A549 (cell line): ENCODE results near the gene WNT6. TPM values are rescaled to one million over a fixed set of nuclear protein-coding genes. Genes with fewer than 3 reads are reported as not detected.
A peak's percentile ranks its signal among the peaks of the same experiment; 100 is the strongest.

Source experiments
- ATAC-seq, 2 experiments: fragments of 200-7000 bp in 1 of 2; fragments of >200 bp in 1 of 2; cut with Nextera tagmentation in 1 of 2; cut with Tn5 transposase in 1 of 2; 3 replicates each; pipeline versions ENCODE4 v1.8.0 to v1.9.1; 2018 to 2020; ENCODE audit warnings: mild to moderate bottlenecking in 1 of 2, moderate library complexity in 1 of 2
- CTCF ChIA-PET: fragments of 300-600 bp; sonication (Branson Sonifier 250); formaldehyde crosslinking; extraction: SDS; loops from one replicate; lab custom pipeline; 2021; ENCODE audit warnings: antibody characterized with exemption, inconsistent platforms; lab: Yijun Ruan, JAX
- POLR2A ChIA-PET: fragments of 350-600 bp; formaldehyde crosslinking; extraction: SDS; loops from one replicate; lab custom pipeline; 2021; ENCODE audit warnings: antibody characterized with exemption, inconsistent platforms; lab: Yijun Ruan, JAX
- DNase-seq, 2 experiments: peaks; one replicate each; pipeline versions ENCODE4 v3.0.0 to v3.0.0-alpha.2; 2011 to 2016; ENCODE audit warnings: low read depth in 1 of 2, low spot score in 1 of 2
- FAIRE-seq: peaks from 2 replicates; lab custom pipeline; 2011; peaks lifted over from hg19 to GRCh38; lab: Jason Lieb, UNC
- H3K27ac ChIP-seq, 2 experiments: fragments of >200 bp; sonication (Bioruptor Twin); formaldehyde crosslinking; 3 replicates each; pipeline ENCODE4 v1.5.1; 2016 to 2017
- H3K4me1 ChIP-seq: fragments of >200 bp; sonication (Bioruptor Twin); formaldehyde crosslinking; 3 replicates; pipeline ENCODE4 v1.6.1; 2016
- H3K4me2 ChIP-seq: fragments of >200 bp; sonication (Bioruptor Twin); formaldehyde crosslinking; 3 replicates; pipeline ENCODE4 v1.6.1; 2016
- H3K4me3 ChIP-seq: fragments of >200 bp; sonication (Bioruptor Twin); formaldehyde crosslinking; 3 replicates; pipeline ENCODE4 v1.5.1; 2016
- H3K9me3 ChIP-seq: fragments of >200 bp; sonication (Bioruptor Twin); formaldehyde crosslinking; 3 replicates; pipeline ENCODE4 v1.6.1; 2016
- BCL3 ChIP-seq: fragments of >200 bp; sonication (Bioruptor Twin); formaldehyde crosslinking; IDR thresholded peaks from 3 replicates; pipeline ENCODE4 v1.6.1; 2016
- CHD2 ChIP-seq: fragments of 150-350 bp; IDR thresholded peaks from 2 replicates; pipeline ENCODE4 v1.6.1; 2014; ENCODE audit warnings: low read length; ENCODE audit not compliant: partially characterized antibody
- CHD4 ChIP-seq: fragments of 200-600 bp; sonication (generic); IDR thresholded peaks from 2 replicates; pipeline ENCODE4 v1.6.1; 2016; ENCODE audit warnings: antibody characterized with exemption, mild to moderate bottlenecking, borderline replicate concordance
- EHMT2 ChIP-seq: fragments of 200-600 bp; sonication (generic); IDR thresholded peaks from 2 replicates; pipeline ENCODE4 v1.6.1; 2016; ENCODE audit warnings: antibody characterized with exemption, low read depth, mild to moderate bottlenecking, moderate library complexity
- EP300 ChIP-seq, 2 experiments: fragments of >200 bp; sonication (Bioruptor Twin); formaldehyde crosslinking; IDR thresholded peaks; 2 replicates in 1 of 2; 3 replicates in 1 of 2; pipeline ENCODE4 v1.6.1; 2016 to 2017
- FOSB ChIP-seq: fragments of 250-450 bp; sonication (Bioruptor Pico); IDR thresholded peaks from 2 replicates; pipeline ENCODE4 v1.5.0; 2020; ENCODE audit warnings: mild to moderate bottlenecking, moderate library complexity
- HDAC2 ChIP-seq: fragments of 200-600 bp; sonication (generic); IDR thresholded peaks from 2 replicates; pipeline ENCODE4 v1.6.1; 2016
- HOXA7 ChIP-seq: fragments of 250-450 bp; sonication (Bioruptor Pico); IDR thresholded peaks from 2 replicates; pipeline ENCODE4 v1.5.0; 2020; ENCODE audit warnings: mild to moderate bottlenecking, moderate library complexity
- JUN ChIP-seq, 2 experiments: fragments of >200 bp; sonication (Bioruptor Twin); formaldehyde crosslinking; IDR thresholded peaks; 2 replicates in 1 of 2; 3 replicates in 1 of 2; pipeline ENCODE4 v1.6.1; 2016 to 2017
- KDM5A ChIP-seq: fragments of 200-600 bp; sonication (generic); IDR thresholded peaks from 2 replicates; pipeline ENCODE4 v1.6.1; 2016; ENCODE audit warnings: antibody characterized with exemption, mild to moderate bottlenecking
- MAX ChIP-seq: IDR thresholded peaks from 2 replicates; pipeline ENCODE4 v1.6.1; 2012
- MYC ChIP-seq: IDR thresholded peaks from 2 replicates; pipeline ENCODE4 v1.6.1; 2012; ENCODE audit warnings: mild to moderate bottlenecking, inconsistent platforms, low read length, improper control_type of control experiment, borderline replicate concordance
- NFE2L2 ChIP-seq: fragments of 150-350 bp; conservative IDR thresholded peaks from 2 replicates; pipeline ENCODE4 v1.6.1; 2014; ENCODE audit warnings: low read length
- NPAS2 ChIP-seq: fragments of 250-450 bp; sonication (Bioruptor Pico); IDR thresholded peaks from 2 replicates; pipeline ENCODE4 v1.8.0; 2022; ENCODE audit warnings: mild to moderate bottlenecking, moderate library complexity, borderline replicate concordance
- RCOR1 ChIP-seq: fragments of 150-350 bp; IDR thresholded peaks from 2 replicates; pipeline ENCODE4 v1.6.1; 2014; ENCODE audit warnings: antibody characterized with exemption, low read length, low read depth
- REST ChIP-seq: fragments of 200-600 bp; sonication (generic); IDR thresholded peaks from 2 replicates; pipeline ENCODE4 v1.6.1; 2016; ENCODE audit warnings: antibody characterized with exemption, mild to moderate bottlenecking, moderate library complexity
- RNF2 ChIP-seq: fragments of 200-600 bp; sonication (generic); IDR thresholded peaks from 2 replicates; pipeline ENCODE4 v1.6.1; 2016; ENCODE audit warnings: low read depth, mild to moderate bottlenecking, antibody characterized with exemption, moderate library complexity, borderline replicate concordance
- WGBS: methylation state at CpG from one replicate; pipeline ENCODE4 v1.1.6; 2017; ENCODE audit errors: missing lambda C conversion rate; 5-methylcytosine and 5-hydroxymethylcytosine counted together
- polyA plus RNA-seq, 4 experiments: library from polyadenylated mRNA; depleted of rRNA in 3 of 4; stranded (reverse); fragments of >200 nt; fragmentation: RNase III in 1 of 4; extraction: RNeasy Plus Mini Kit Qiagen cat#74134 plus additional on column Dnase treatment in 1 of 4; gene quantifications; 2 replicates in 3 of 4; 3 replicates in 1 of 4; pipeline ENCODE4 v1.2.3, GENCODE V29; 2011 to 2017
- TF ChIP-seq, protein P1 (sequence below): IDR thresholded peaks from 2 replicates; pipeline ENCODE4 v1.6.1; 2012; ENCODE audit warnings: low read depth, borderline replicate concordance
- TF ChIP-seq, protein P2 (sequence below): fragments of 250-450 bp; sonication (Bioruptor Pico); IDR thresholded peaks from 2 replicates; pipeline ENCODE4 v1.5.0; 2020; ENCODE audit warnings: low read depth, mild to moderate bottlenecking, moderate library complexity
- TF ChIP-seq, protein P3 (sequence below): IDR thresholded peaks from 2 replicates; pipeline ENCODE4 v1.6.1; 2012

WNT6 gene
- polyA plus RNA-seq, 2 of the 4 experiments (the other 2 are of a cell fraction), result 0.06 to 0.10 TPM

DNA sequence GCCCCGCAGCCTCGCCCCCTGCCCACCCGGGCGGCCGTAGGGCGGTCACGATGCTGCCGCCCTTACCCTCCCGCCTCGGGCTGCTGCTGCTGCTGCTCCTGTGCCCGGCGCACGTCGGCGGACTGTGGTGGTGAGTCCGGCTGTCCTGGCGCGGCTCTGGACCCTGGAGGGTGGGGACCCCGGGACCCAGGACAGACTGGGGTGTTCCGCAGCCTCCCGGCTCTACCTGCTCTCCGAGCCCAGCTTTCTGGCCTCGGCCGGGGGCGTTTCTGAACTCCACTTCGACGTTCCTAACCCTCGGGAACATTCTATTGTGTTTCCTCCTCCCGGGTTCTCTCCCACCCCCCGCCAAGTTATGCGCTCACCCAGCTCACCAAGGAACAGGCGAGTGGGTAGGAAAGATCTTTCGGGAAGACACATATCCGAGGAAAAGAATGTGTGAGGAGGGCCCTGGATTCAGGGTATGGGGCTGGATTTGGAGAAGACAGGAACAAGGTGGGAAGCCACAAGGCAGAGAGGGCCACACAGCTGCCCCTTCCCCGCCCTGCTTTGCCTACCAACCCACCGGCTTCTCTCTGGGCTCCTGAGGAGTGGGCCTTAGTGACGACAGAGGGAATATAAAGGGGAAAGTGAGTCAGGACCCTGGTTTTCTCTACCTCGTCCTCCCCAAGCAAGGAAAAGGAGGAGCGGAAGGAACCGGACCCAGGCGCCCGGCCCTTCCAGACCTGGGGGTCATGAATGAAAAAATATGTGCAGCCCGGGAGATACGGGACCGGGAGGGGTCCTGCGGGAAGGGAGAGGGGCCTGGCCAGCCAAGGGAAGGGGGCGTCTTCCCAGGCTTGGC lies 605 bp downstream of the WNT6 start:
- peaks cover 35% of the 10 kb centered on the region for H3K4me1 ChIP-seq
- ChIA-PET CTCF (interaction anchor here (0.9 to 8.0 kb wide), 8 partner anchors 9 to 38 kb away, joined by 3 to 70 read pairs (median 4); no protein-coding TSS in a partner anchor), POLR2A (no interaction called here)
- DNase-seq, result no peak
- peak overlapping the region; percentile 45 to 81; a peak in 5 of 6 replicates for H3K27ac ChIP-seq
- no peak for FAIRE-seq
- H3K4me2 ChIP-seq, result peak overlapping the region; percentile 100
- H3K4me3 ChIP-seq, result peak overlapping the region; percentile 64
- ATAC-seq, result peak in 1 of 2 experiments; percentile 3; a peak in 1 of 6 replicates
- TF ChIP-seq RNF2 (peak; percentile 23; the same call in 1 of the 2 replicates), BCL3 (no peak)
- no peaks in the 10 kb centered on the region for H3K9me3 ChIP-seq
- 24% methylated on average over 29 of the region's 47 CpGs for WGBS

DNA sequence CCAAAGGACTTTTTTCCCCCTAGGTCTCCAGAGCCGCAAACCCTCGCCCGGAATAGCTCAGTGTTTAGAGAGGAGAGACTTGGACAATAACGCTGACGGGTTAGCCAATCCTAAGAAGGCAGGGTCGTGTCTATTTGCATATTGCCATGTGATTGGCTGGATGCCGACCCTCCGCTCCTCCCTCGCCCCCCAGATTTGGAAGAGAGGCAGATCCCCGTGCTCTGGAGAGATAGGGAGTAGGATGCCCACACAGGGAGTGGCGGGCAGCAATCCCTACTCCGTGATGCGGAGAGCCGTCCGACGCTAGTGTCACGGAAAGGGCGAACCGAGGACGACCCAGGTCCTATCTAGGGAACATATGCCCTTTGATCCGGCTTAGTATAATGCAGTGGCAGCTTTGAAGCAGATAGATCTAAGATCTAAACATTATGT lies 1.4 kb downstream of the WNT6 start:
- peak overlapping the region; percentile 64; the same call in 1 of the 3 replicates for H3K4me3 ChIP-seq
- WGBS, result 56% methylated on average over 21 of the region's 21 CpGs
- FAIRE-seq (no peak), DNase-seq (no peak), ATAC-seq (peak in 1 of 2 experiments; percentile 13; a peak in 1 of 6 replicates)
- POLR2A ChIA-PET, result no interaction called here
- peaks cover 35% of the 10 kb centered on the region for H3K4me1 ChIP-seq
- H3K9me3 ChIP-seq, result no peaks in the 10 kb centered on the region
- no peak overlapping the region for H3K27ac ChIP-seq
- TF ChIP-seq HDAC2 (no peak), KDM5A (no peak), RCOR1 (no peak), EP300 (IDR thresholded peaks at IDR 0.05) (no peak), FOSB (no peak), JUN (IDR thresholded peaks at IDR 0.05) (no peak), NFE2L2 (no peak), NPAS2 (CRISPR knock-in tag) (no peak), HOXA7 (no peak), EHMT2 (no peak), BCL3 (no peak), MYC (no peak), CHD2 (no peak), MAX (no peak)
- TF ChIP-seq, protein P1, sequence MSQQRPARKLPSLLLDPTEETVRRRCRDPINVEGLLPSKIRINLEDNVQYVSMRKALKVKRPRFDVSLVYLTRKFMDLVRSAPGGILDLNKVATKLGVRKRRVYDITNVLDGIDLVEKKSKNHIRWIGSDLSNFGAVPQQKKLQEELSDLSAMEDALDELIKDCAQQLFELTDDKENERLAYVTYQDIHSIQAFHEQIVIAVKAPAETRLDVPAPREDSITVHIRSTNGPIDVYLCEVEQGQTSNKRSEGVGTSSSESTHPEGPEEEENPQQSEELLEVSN, result no peak
- CTCF ChIA-PET, result interaction anchor here (0.9 to 8.0 kb wide), 9 partner anchors 8 to 119 kb away, joined by 3 to 70 read pairs (median 4); no protein-coding TSS in a partner anchor
- peak overlapping the region; percentile 100; the same call in 2 of the 3 replicates for H3K4me2 ChIP-seq

GRCh38 chr2:218861645-218862318 lies 2.2 kb downstream of the WNT6 start:
- Histone ChIP-seq H3K27ac (no peak overlapping the region), H3K4me1 (peaks cover 34% of the 10 kb centered on the region), H3K9me3 (no peaks in the 10 kb centered on the region), H3K4me3 (no peak overlapping the region), H3K4me2 (no peak overlapping the region)
- ChIA-PET CTCF (interaction anchor here (1.0 to 8.0 kb wide), 8 partner anchors 8 to 118 kb away, joined by 3 to 70 read pairs (median 4); no protein-coding TSS in a partner anchor), POLR2A (no interaction called here)
- 64% methylated on average over 7 of the region's 7 CpGs for WGBS
- ATAC-seq (no peak), DNase-seq (no peak), FAIRE-seq (no peak)
- TF ChIP-seq RNF2 (no peak), CHD2 (no peak), HOXA7 (no peak), REST (no peak), CHD4 (no peak), MYC (no peak)
- TF ChIP-seq, protein P2, sequence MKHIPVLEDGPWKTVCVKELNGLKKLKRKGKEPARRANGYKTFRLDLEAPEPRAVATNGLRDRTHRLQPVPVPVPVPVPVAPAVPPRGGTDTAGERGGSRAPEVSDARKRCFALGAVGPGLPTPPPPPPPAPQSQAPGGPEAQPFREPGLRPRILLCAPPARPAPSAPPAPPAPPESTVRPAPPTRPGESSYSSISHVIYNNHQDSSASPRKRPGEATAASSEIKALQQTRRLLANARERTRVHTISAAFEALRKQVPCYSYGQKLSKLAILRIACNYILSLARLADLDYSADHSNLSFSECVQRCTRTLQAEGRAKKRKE, result no peak
- TF ChIP-seq, protein P3, sequence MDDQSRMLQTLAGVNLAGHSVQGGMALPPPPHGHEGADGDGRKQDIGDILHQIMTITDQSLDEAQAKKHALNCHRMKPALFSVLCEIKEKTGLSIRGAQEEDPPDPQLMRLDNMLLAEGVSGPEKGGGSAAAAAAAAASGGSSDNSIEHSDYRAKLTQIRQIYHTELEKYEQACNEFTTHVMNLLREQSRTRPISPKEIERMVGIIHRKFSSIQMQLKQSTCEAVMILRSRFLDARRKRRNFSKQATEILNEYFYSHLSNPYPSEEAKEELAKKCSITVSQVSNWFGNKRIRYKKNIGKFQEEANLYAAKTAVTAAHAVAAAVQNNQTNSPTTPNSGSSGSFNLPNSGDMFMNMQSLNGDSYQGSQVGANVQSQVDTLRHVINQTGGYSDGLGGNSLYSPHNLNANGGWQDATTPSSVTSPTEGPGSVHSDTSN, result no peak
